Occipital lobe (tissue), 2 donors: ENCODE measurements around the gene EN2. TPM values are rescaled to one million over a fixed set of nuclear protein-coding genes. Genes with fewer than 3 reads are reported as not detected.

Experiments used
- DNase-seq: peaks from one replicate; lab custom pipeline; 2025; lab: John Stamatoyannopoulos, UW
- total RNA-seq: library from RNA; depleted of rRNA; stranded (reverse); fragments of >200 nt; gene quantifications from one replicate; pipeline ENCODE4 v1.2.3, GENCODE V29; 2014

Gene EN2
- total RNA-seq, 1 donor from 2014 or later = not detected

- no peak for DNase-seq
Observed at GRCh38 chr7:155463114-155463811, 5.3 kb downstream of the EN2 start.

GRCh38 chr7:155464183-155464582, 6.3 kb downstream of the EN2 start:
- DNase-seq = no peak

- no peak for DNase-seq
Observed at GRCh38 chr7:155464948-155465739, 7.2 kb downstream of the EN2 start.

GRCh38 chr7:155465761-155466141, 7.8 kb downstream of the EN2 start:
- DNase-seq = no peak

- no peak for DNase-seq
Observed at GRCh38 chr7:155466142-155466813, 8.3 kb downstream of the EN2 start.

GRCh38 chr7:155466814-155467733, 9.1 kb downstream of the EN2 start:
- no peak for DNase-seq

- DNase-seq = no peak
Observed at GRCh38 chr7:155467846-155468784, 10.2 kb downstream of the EN2 start.

- no peak for DNase-seq
Observed at GRCh38 chr7:155468785-155469148, 10.8 kb downstream of the EN2 start.

GRCh38 chr7:155469311-155470185, 11.6 kb downstream of the EN2 start:
- DNase-seq = no peak

- DNase-seq = no peak
Observed at GRCh38 chr7:155470186-155470487, 12.2 kb downstream of the EN2 start.

- DNase-seq = no peak
Observed at GRCh38 chr7:155470686-155471638, 13.0 kb downstream of the EN2 start.

- no peak for DNase-seq
Observed at GRCh38 chr7:155471718-155472117, 13.8 kb downstream of the EN2 start.

- DNase-seq = no peak
Observed at GRCh38 chr7:155477476-155477875, 19.5 kb downstream of the EN2 start.

GRCh38 chr7:155481764-155482163, 23.8 kb downstream of the EN2 start:
- DNase-seq = no peak

GRCh38 chr7:155482511-155483183, 24.7 kb downstream of the EN2 start:
- no peak for DNase-seq

GRCh38 chr7:155483245-155483644, 25.3 kb downstream of the EN2 start:
- DNase-seq = no peak

- no peak for DNase-seq
Observed at GRCh38 chr7:155483868-155484325, 26.0 kb downstream of the EN2 start.
